ENCODE results near the gene TRIM33. TPM values are rescaled to one million over a fixed set of nuclear protein-coding genes. Genes with fewer than 3 reads are reported as not detected.
"Not testable (repeated sequence)": the region's sequence is repeated elsewhere in the genome, so short reads cannot be mapped to it uniquely, and the experiment has no call there.

The TRIM33 gene
- total RNA-seq, 2 experiments from 2014 or later: 26.9 to 27.9 TPM

DNA sequence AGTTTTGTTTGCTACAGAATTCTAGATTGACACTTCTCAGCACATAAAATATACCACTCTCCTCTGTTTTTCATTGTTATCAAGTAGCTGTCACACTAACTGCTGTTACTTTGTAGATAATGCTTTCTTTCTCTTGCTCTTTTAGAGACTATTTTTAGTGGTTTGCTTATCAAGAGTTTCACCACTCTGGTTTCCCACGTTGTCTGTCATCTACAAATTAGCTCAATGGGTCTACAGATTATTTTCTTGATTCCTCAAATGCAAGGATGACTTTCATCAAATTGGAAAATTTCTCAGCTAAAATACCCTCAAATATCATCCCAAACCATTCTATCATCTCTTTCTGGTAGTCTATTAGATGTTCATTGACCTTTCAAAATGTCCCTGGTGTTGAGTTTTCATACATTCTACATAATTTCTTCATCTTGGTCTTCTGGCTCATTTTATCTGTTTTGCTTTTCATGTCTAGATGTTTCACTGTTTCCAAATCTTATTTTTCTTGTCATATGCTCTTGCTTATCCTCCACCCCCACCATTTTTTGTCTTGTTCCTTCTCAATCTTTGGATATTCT lies 122.5 kb downstream of the TRIM33 start:
- Mint-ChIP-seq H3K36me3 (peaks cover 23% of the 10 kb centered on the region), H3K27ac (no peak overlapping the region), H3K4me3 (no peak overlapping the region), H3K27me3 (no peaks in the 10 kb centered on the region), H3K4me1 (ENCODE audit: low read depth) (peaks cover 12% of the 10 kb centered on the region), H3K9me3 (peaks cover 47% of the 10 kb centered on the region)
- DNase-seq: no peak
- ChIA-PET CTCF (no interaction called here), POLR2A (no interaction called here)
- intact Hi-C loops (cut with micrococcal nuclease): no loop called here

DNA sequence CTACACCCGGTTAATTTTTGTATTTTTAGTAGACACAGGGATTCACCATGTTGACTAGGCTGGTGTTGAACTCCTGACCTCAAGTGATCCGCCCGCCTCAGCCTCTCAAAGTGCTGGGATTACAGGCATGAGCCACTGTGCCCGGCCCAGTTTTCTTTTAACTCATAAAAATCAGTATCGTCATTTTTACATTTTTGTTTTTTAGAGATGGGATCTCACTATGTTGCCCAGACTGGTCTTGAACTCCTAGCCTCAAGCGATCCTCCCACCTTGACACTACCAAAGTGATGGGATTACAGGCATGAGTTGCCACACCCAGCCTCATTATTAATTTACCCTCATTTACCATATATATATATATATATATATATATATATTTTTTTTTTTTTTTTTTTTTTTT lies 123.4 kb downstream of the TRIM33 start:
- POLR2A ChIA-PET; H3K4me3 Mint-ChIP-seq; H3K27ac Mint-ChIP-seq; CTCF ChIA-PET; intact Hi-C loops (cut with micrococcal nuclease); H3K27me3 Mint-ChIP-seq; DNase-seq: not testable (repeated sequence)
- Mint-ChIP-seq H3K4me1 (ENCODE audit: low read depth) (peaks cover 12% of the 10 kb centered on the region), H3K36me3 (peaks cover 23% of the 10 kb centered on the region), H3K9me3 (peaks cover 56% of the 10 kb centered on the region)

DNA sequence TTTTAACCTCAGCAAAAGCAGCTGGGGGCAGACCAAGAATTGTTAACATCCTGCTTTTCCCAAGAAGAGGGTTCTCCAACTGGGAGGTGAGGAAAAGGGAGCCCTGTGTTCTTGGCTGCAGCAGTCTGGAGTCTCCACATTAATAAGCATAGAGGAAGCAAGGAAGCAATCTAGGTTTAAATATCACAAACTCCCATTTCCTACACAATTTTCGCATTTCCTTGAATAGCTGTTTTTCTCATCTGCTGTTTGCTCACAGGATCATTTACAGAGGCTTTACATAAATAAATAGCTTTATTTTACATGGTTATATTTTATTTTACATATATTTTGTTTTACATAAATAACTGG lies 124.0 kb downstream of the TRIM33 start:
- intact Hi-C loops (cut with micrococcal nuclease): no loop called here
- Mint-ChIP-seq H3K9me3 (peaks cover 57% of the 10 kb centered on the region), H3K36me3 (peaks cover 18% of the 10 kb centered on the region), H3K4me1 (ENCODE audit: low read depth) (peaks cover 12% of the 10 kb centered on the region), H3K4me3 (no peak overlapping the region), H3K27ac (no peak overlapping the region), H3K27me3 (no peaks in the 10 kb centered on the region)
- CTCF ChIA-PET: interaction anchor here (0.6 to 1.2 kb wide), 3 partner anchors 107 to 508 kb away, joined by 3 to 4 read pairs (median 3); no protein-coding TSS in a partner anchor
- POLR2A ChIA-PET: interaction anchor here (0.7 kb wide), 1 partner anchor 122 kb away, joined by 9 read pairs; no protein-coding TSS in a partner anchor
- no peak for DNase-seq

DNA sequence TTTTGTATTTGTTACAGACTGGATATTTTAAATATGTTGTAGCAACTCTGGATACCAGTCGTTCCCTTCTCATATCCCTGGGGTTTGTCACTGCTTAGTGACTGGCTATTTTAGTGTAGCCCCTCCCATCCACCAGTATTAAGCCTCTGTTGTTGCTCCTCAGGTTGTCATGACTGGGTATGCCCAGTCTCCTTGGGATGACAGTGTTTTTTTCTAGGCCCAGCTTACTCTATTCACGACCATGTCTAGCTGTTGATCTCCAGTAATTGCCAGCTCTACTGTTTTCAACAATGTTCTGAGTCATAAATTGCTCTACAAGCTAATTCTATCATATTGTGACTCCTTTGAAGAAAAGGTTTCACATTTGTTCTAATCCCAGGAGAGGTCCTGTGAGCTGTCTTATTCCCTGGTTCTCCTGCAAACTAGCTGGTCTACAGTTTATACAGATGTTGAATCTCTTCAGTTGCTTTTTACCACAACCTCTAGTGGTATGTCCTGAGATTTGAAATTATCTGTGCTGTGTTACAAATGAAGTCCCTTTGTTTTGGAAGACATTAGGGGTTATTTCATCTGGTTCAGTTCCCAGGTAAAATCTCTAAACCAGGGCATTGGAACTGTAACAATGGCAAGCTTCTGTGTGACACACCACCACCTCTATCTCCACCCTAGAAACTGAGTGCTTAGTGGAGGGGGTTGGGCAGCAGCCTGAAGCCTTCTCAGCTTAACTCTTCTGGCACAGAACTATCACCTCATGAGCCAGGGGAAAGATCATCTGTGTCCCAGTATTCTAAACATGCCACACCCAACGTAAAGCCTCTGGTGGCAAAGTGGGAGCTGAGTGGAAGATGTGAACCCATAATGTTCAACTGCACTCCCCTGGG lies 124.6 kb downstream of the TRIM33 start:
- POLR2A ChIA-PET: interaction anchor here (0.7 kb wide), 1 partner anchor 121 kb away, joined by 9 read pairs; no protein-coding TSS in a partner anchor
- peaks cover 61% of the 10 kb centered on the region for H3K9me3 Mint-ChIP-seq
- intact Hi-C loops (cut with micrococcal nuclease): no loop called here
- H3K27me3 Mint-ChIP-seq: no peaks in the 10 kb centered on the region
- peaks cover 13% of the 10 kb centered on the region for H3K36me3 Mint-ChIP-seq
- H3K27ac Mint-ChIP-seq: no peak overlapping the region
- no peak overlapping the region for H3K4me3 Mint-ChIP-seq
- CTCF ChIA-PET: interaction anchor here (0.6 to 1.2 kb wide), 3 partner anchors 106 to 508 kb away, joined by 3 to 4 read pairs (median 3); no protein-coding TSS in a partner anchor
- DNase-seq: no peak
- peaks cover 10% of the 10 kb centered on the region for H3K4me1 Mint-ChIP-seq (ENCODE audit: low read depth)

DNA sequence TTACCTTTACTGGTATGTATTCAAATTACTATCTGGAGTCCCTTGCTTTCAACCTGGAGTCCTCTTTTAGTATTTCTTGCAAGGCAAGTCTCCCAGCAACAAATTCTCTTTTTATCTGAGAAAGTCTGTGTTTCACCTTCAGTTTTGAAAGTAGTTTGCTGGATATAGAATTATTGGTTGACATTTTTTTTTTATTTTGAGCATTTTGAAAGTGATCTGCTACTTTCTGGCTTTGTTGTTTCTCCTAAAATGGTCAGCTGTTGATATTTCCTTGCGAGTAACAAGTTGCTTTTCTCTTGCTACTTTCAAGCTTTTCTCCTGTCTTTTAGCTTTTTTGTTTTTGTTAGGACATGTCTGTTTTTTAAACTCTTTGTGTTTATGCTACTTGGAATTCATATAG lies 126.1 kb downstream of the TRIM33 start:
- intact Hi-C loops (cut with micrococcal nuclease): no loop called here
- no peaks in the 10 kb centered on the region for H3K27me3 Mint-ChIP-seq
- no peak overlapping the region for H3K27ac Mint-ChIP-seq
- H3K36me3 Mint-ChIP-seq: peaks cover 4% of the 10 kb centered on the region
- H3K4me1 Mint-ChIP-seq (ENCODE audit: low read depth): no peaks in the 10 kb centered on the region
- H3K4me3 Mint-ChIP-seq: no peak overlapping the region
- no peak for DNase-seq
- ChIA-PET CTCF (interaction anchor here (1.0 kb wide), 1 partner anchor 38 kb away, joined by 3 read pairs; no protein-coding TSS in a partner anchor), POLR2A (no interaction called here)
- H3K9me3 Mint-ChIP-seq: peaks cover 63% of the 10 kb centered on the region

DNA sequence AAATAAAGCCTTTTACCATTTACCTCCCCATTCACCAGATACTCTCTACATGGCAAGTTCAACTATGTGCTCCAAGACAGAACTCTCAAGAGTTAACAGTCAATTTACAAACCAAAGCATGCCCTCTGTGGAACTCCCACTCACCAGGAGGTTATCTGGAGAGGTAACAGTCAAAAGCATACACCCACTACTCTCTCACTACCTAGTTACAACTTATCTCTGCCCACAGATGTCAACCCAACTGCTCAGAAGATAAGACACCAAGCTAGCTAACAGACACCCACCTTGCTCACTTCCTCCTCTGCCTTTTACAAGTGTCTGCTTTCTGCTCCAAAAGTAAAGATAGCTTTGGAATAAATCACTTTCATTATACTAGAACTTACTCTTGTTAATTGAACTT lies 131.0 kb downstream of the TRIM33 start:
- no peak for DNase-seq
- Mint-ChIP-seq H3K4me1 (ENCODE audit: low read depth) (no peaks in the 10 kb centered on the region), H3K27ac (no peak overlapping the region), H3K27me3 (no peaks in the 10 kb centered on the region), H3K9me3 (peaks cover 65% of the 10 kb centered on the region), H3K36me3 (peaks cover 9% of the 10 kb centered on the region), H3K4me3 (no peak overlapping the region)
- intact Hi-C loops (cut with micrococcal nuclease): no loop called here
- CTCF ChIA-PET: no interaction called here
- POLR2A ChIA-PET: no interaction called here

DNA sequence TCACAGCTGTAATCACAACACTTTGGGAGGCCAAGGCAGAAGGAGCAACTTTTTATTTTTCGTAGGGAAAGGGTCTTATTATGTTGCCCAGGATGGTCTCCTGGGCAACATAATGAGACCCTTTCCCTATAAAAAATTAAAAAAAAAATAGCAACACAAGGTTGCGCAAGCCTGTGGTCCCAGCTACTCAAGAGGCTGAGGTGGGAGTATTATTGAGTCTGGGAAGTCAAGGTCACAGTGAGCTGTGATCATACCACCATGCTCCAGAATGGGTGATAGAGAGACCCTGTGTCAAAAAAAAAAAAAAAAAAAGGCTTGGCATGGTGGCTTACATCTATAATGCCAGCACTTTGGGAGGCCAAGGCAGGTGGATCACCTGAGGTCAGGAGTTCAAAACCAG lies 131.6 kb downstream of the TRIM33 start:
- no peak for DNase-seq
- Mint-ChIP-seq H3K4me3 (no peak overlapping the region), H3K36me3 (peaks cover 9% of the 10 kb centered on the region), H3K9me3 (peaks cover 59% of the 10 kb centered on the region), H3K27ac (no peak overlapping the region), H3K27me3 (no peaks in the 10 kb centered on the region), H3K4me1 (ENCODE audit: low read depth) (no peaks in the 10 kb centered on the region)
- intact Hi-C loops (cut with micrococcal nuclease): no loop called here
- POLR2A ChIA-PET: no interaction called here
- CTCF ChIA-PET: no interaction called here

DNA sequence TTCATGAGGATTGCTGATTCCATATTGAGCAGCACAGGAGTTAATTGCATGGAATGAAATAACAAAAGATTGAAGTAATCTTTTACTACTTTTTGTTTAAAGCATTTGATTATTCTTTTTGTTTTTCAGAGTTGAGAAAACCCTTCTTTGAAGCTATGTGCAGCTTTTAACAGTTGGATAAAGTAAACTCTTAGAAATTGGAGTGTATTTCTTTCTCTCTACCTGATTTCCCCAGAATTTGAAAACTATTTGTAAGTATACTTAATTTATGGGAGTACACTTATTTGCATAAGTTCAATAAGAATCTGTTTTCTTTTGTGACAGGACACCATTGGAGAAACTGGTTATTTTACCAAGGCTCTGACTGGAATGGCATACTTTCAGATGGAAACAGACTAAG lies 133.6 kb downstream of the TRIM33 start:
- Mint-ChIP-seq H3K27me3 (no peaks in the 10 kb centered on the region), H3K4me1 (ENCODE audit: low read depth) (no peaks in the 10 kb centered on the region), H3K9me3 (peaks cover 52% of the 10 kb centered on the region), H3K4me3 (no peak overlapping the region), H3K36me3 (peaks cover 15% of the 10 kb centered on the region), H3K27ac (no peak overlapping the region)
- intact Hi-C loops (cut with micrococcal nuclease): no loop called here
- CTCF ChIA-PET: interaction anchor here (1.1 kb wide), 1 partner anchor 32 kb away, joined by 3 read pairs; no protein-coding TSS in a partner anchor
- POLR2A ChIA-PET: no interaction called here
- DNase-seq: no peak

DNA sequence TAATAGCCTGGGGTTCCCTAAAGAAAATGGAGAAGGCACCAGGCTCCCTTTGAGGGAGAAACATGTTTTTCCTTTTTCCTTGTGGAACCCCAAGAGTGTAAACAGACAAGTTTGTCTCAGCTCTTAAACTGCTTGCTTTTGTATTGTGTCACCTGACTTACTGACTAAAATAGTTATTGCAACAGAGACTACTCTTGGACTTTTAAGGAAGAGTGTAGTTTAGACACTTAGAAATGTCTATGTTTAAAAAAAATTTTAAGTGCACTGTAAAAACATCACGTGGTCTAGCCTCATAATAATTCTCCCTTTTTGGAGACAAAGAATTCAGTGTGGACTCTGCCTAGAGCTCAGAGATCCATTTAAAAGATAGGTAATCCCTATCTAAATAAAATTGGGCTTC lies 141.1 kb downstream of the TRIM33 start:
- Mint-ChIP-seq H3K27me3 (no peaks in the 10 kb centered on the region), H3K36me3 (peaks cover 6% of the 10 kb centered on the region), H3K4me3 (no peak overlapping the region), H3K4me1 (ENCODE audit: low read depth) (no peaks in the 10 kb centered on the region), H3K9me3 (peaks cover 16% of the 10 kb centered on the region), H3K27ac (no peak overlapping the region)
- ChIA-PET POLR2A (no interaction called here), CTCF (interaction anchor here (1.4 to 1.9 kb wide), 2 partner anchors 23 to 30 kb away, joined by 4 to 5 read pairs; no protein-coding TSS in a partner anchor)
- intact Hi-C loops (cut with micrococcal nuclease): no loop called here
- no peak for DNase-seq

DNA sequence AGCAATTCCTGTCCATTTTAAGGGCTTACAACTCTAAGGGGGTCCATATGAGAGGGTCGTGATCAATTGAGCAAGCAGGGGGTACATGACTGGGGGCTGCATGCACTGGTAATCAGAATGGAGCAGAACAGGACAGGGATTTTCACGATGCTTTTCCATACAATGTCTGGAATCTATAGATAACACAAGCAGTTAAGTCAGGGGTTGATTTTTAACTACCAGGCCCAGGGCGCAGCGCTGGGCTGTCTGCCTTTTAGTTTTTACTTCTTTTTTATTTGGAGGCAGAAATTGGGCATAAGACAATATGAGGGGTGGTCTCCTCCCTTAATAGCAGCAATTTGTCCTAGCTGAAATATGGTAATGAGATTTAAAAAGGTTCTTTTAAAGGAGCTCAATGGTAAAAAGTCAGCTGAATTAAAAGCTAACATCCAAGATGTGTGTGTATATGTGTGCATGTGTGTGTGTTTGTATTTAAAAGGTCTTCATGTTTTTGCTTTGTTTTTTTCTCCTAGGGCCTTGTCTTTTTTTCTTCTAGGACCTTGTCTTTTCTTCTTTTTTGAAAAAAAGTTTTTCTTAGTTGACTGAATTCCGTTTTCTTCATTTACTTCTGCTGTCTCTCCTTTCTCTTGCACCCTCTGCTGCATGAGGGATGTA lies 141.6 kb downstream of the TRIM33 start:
- CTCF ChIA-PET: interaction anchor here (0.6 to 1.9 kb wide), 3 partner anchors 22 to 636 kb away, joined by 4 to 5 read pairs (median 4); no protein-coding TSS in a partner anchor

DNA sequence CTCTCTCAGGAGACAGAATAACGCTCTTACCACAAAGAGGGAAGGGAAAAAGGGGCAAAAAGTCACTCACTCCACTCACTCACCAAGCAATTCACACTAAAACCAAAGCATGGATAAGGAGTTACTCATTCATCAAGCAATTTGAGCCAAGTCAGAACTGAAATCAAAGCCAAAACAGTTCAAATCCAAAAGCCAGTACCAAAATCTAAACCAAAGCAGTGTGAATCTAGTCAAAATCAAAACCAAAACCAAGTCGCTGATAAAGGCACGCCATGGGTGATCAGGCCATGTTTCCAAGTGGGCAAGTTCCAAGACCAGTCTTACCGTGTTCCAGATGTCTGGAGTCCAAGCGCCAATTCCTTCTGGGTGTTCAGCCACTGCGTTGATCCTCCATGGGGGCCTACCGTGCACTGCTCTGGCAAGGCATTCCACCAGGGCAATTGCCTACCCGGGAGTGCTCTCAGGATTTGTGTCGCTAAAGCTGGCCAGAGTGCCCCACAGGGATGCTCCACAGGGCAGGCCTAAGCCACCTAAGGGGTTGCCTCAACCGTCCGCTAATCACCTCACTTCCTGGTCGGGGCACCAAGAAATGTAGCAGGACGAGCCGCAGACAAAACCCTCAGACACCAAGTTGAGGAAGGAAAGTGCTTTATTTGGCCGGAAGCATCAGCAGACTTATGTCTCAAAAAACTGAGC lies 142.3 kb downstream of the TRIM33 start:
- peaks cover 3% of the 10 kb centered on the region for H3K36me3 Mint-ChIP-seq
- POLR2A ChIA-PET: no interaction called here
- DNase-seq: no peak
- peaks cover 18% of the 10 kb centered on the region for H3K9me3 Mint-ChIP-seq
- H3K4me1 Mint-ChIP-seq (ENCODE audit: low read depth): no peaks in the 10 kb centered on the region
- CTCF ChIA-PET: interaction anchor here (0.6 to 1.9 kb wide), 3 partner anchors 21 to 637 kb away, joined by 4 to 5 read pairs (median 4); no protein-coding TSS in a partner anchor
- intact Hi-C loops (cut with micrococcal nuclease): no loop called here
- no peaks in the 10 kb centered on the region for H3K27me3 Mint-ChIP-seq
- H3K27ac Mint-ChIP-seq: no peak overlapping the region
- no peak overlapping the region for H3K4me3 Mint-ChIP-seq

More for the DNA sequence above, 141.6 kb downstream of the TRIM33 start:
- H3K27me3 Mint-ChIP-seq; H3K27ac Mint-ChIP-seq; intact Hi-C loops (cut with micrococcal nuclease); DNase-seq; POLR2A ChIA-PET; H3K4me1 Mint-ChIP-seq (ENCODE audit: low read depth); H3K36me3 Mint-ChIP-seq; H3K4me3 Mint-ChIP-seq: not testable (repeated sequence)
- H3K9me3 Mint-ChIP-seq: peaks cover 19% of the 10 kb centered on the region

DNA sequence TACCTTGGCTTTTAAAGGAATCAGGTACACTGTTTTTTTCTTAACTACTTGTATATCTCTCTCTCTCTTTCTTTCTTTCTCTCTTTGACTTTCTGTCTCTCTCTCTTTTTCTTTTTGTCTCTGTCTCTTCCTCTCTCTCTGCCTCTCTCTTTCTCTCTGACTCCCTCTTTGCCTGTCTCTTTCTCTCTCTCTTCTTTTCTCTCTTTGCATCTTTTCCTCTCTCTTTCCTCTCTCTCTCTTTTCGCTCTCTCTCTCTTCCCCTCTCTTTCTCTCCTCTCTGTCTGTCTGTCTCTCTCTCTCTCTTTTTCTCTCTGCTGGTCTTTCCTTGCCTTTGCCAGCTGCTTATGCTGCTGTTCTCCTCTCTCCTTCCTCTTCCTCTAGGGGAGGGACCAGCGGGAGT lies 143.2 kb downstream of the TRIM33 start:
- H3K36me3 Mint-ChIP-seq: peaks cover 7% of the 10 kb centered on the region
- H3K9me3 Mint-ChIP-seq: peaks cover 24% of the 10 kb centered on the region
- intact Hi-C loops (cut with micrococcal nuclease): no loop called here
- no peak overlapping the region for H3K4me3 Mint-ChIP-seq
- DNase-seq: no peak
- H3K27me3 Mint-ChIP-seq: no peaks in the 10 kb centered on the region
- ChIA-PET POLR2A (no interaction called here), CTCF (no interaction called here)
- no peak overlapping the region for H3K27ac Mint-ChIP-seq
- H3K4me1 Mint-ChIP-seq (ENCODE audit: low read depth): no peaks in the 10 kb centered on the region
